Epithelial cell of proximal tubule (primary cell): ENCODE results near the gene TMTC2. TPM values are rescaled to one million over a fixed set of nuclear protein-coding genes. Genes with fewer than 3 reads are reported as not detected.
"Not testable (repeated sequence)": the region's sequence is repeated elsewhere in the genome, so short reads cannot be mapped to it uniquely, and the experiment has no call there.

ENCODE experiments used
- DNase-seq: peaks from one replicate; pipeline ENCODE4 v3.0.0-alpha.2; 2011; ENCODE audit warnings: low read depth
- H3K4me3 ChIP-seq: 2 replicates; pipeline ENCODE4 v1.5.1; 2011; ENCODE audit warnings: low read depth, mild to moderate bottlenecking, low read length
- CTCF ChIP-seq: conservative IDR thresholded peaks from 2 replicates; pipeline ENCODE4 v1.5.1; 2012; ENCODE audit warnings: low read depth, mild to moderate bottlenecking, low read length
- total RNA-seq: library from RNA; depleted of rRNA; stranded (reverse); fragments of >200 nt; gene quantifications from 2 replicates; pipeline ENCODE4 v1.2.3, GENCODE V29; 2015

The TMTC2 gene
- total RNA-seq, 1 donor from 2014 or later: 3.6 TPM

GRCh38 chr12:82797480-82797879 lies 110.8 kb downstream of the TMTC2 start:
- DNase-seq: no peak
- TF ChIP-seq CTCF: no peak

GRCh38 chr12:82800185-82800584 lies 113.5 kb downstream of the TMTC2 start:
- no peak for TF ChIP-seq CTCF
- no peak overlapping the region for H3K4me3 ChIP-seq
- DNase-seq: no peak

More at GRCh38 chr12:82797480-82797879, 110.8 kb downstream of the TMTC2 start:
- no peak overlapping the region for H3K4me3 ChIP-seq

GRCh38 chr12:82801951-82802610 lies 115.4 kb downstream of the TMTC2 start:
- no peak overlapping the region for H3K4me3 ChIP-seq
- DNase-seq: no peak
- no peak for TF ChIP-seq CTCF

GRCh38 chr12:82803201-82803600 lies 116.5 kb downstream of the TMTC2 start:
- no peak overlapping the region for H3K4me3 ChIP-seq
- TF ChIP-seq CTCF: no peak
- no peak for DNase-seq

- no peak overlapping the region for H3K4me3 ChIP-seq
- no peak for TF ChIP-seq CTCF
- DNase-seq: no peak
These were observed 117.9 kb downstream of the TMTC2 start for GRCh38 chr12:82804601-82805000.

GRCh38 chr12:82805004-82805403 lies 118.3 kb downstream of the TMTC2 start:
- H3K4me3 ChIP-seq, DNase-seq: not testable (repeated sequence)

GRCh38 chr12:82805812-82806497 lies 119.2 kb downstream of the TMTC2 start:
- no peak for TF ChIP-seq CTCF
- no peak overlapping the region for H3K4me3 ChIP-seq
- no peak for DNase-seq
